ENCODE results near the gene DUSP14.

The DUSP14 gene

GRCh38 chr17:37562016-37562745 is 72.5 kb downstream of the DUSP14 start:
- no peak for TF ChIP-seq CTCF (IDR thresholded peaks at IDR 0.05; ENCODE audit: borderline replicate concordance, control extremely low read depth, extremely low read depth, insufficient read depth, missing control alignments)
- DNase-seq (ENCODE audit: low spot score) = no peak
- in situ Hi-C loops (cut with MboI; ENCODE audit: low sequenced_read_pairs, unreplicated experiment) = no loop called here

Measured in GM13976 (cell line).